Thoracic aorta (tissue), 2 donors: Measurements from ENCODE around the gene SNX1. TPM values are rescaled to one million over a fixed set of nuclear protein-coding genes. Genes with fewer than 3 reads are reported as not detected.

ENCODE experiments used
- ATAC-seq: fragments of 150-250 bp; one replicate; pipeline ENCODE4 v1.8.0; 2017; ENCODE audit warnings: low read depth; ENCODE audit not compliant: insufficient number of reproducible peaks, low FRiP score
- DNase-seq: peaks from one replicate; pipeline ENCODE4 v3.0.0-alpha.2; 2020; ENCODE audit warnings: low spot score
- H3K27ac ChIP-seq, 2 donors: fragments of 200-600 bp; sonication (generic); 1 replicate in 1 of 2; 2 replicates in 1 of 2; pipeline ENCODE4 v1.5.1; 2016; ENCODE audit warnings: mild to moderate bottlenecking in 2 of 2, moderate library complexity in 2 of 2
- H3K27me3 ChIP-seq: fragments of 200-600 bp; sonication (generic); replicated peaks from 2 replicates; pipeline ENCODE4 v1.6.0; 2016; ENCODE audit warnings: mild to moderate bottlenecking; ENCODE audit not compliant: insufficient read depth
- H3K36me3 ChIP-seq: fragments of 200-600 bp; sonication (generic); one replicate; pipeline ENCODE4 v1.5.1; 2016
- H3K4me1 ChIP-seq, 2 donors: fragments of 200-600 bp; sonication (generic); 1 replicate in 1 of 2; 2 replicates in 1 of 2; pipeline versions ENCODE4 v1.5.1 to v1.6.0; 2016; ENCODE audit warnings: low read depth in 2 of 2, mild to moderate bottlenecking in 1 of 2; ENCODE audit not compliant: control insufficient read depth in 1 of 2
- H3K4me3 ChIP-seq: fragments of 200-600 bp; sonication (generic); 2 replicates; pipeline ENCODE4 v1.5.1; 2016; ENCODE audit warnings: mild to moderate bottlenecking
- H3K9me3 ChIP-seq: fragments of 200-600 bp; sonication (generic); 2 replicates; pipeline ENCODE4 v1.5.1; 2016
- CTCF ChIP-seq: fragments of 200-600 bp; sonication (generic); IDR thresholded peaks from one replicate; pipeline ENCODE4 v1.5.1; 2019; ENCODE audit warnings: antibody characterized with exemption
- total RNA-seq, 2 donors: library from RNA; depleted of rRNA; stranded (reverse); fragments of >200 nt; gene quantifications; one replicate each; pipeline versions ENCODE4 v1.1.0 to v1.2.3, GENCODE V29; 2016

Gene SNX1
- total RNA-seq, 2 donors from 2014 or later: 47.2 to 104 TPM

GRCh38 chr15:64157599-64158125 lies 61.9 kb downstream of the SNX1 start:
- peaks cover 25 to 41% of the 10 kb centered on the region in 2 donors for H3K4me1 ChIP-seq
- no peaks in the 10 kb centered on the region for H3K27me3 ChIP-seq
- no peak overlapping the region for H3K4me3 ChIP-seq
- DNase-seq: no peak
- no peaks in the 10 kb centered on the region for H3K9me3 ChIP-seq
- H3K36me3 ChIP-seq: peaks cover 53% of the 10 kb centered on the region
- TF ChIP-seq CTCF: no peak
- ATAC-seq: no peak
- no peak overlapping the region for H3K27ac ChIP-seq

- peaks cover 20 to 35% of the 10 kb centered on the region in 2 donors for H3K4me1 ChIP-seq
Observed at GRCh38 chr15:64158363-64159134, 62.8 kb downstream of the SNX1 start.

GRCh38 chr15:64161688-64162477 lies 66.1 kb downstream of the SNX1 start:
- ATAC-seq (no peak), DNase-seq (no peak)
- Histone ChIP-seq H3K36me3 (peaks cover 38% of the 10 kb centered on the region), H3K4me3 (peak overlapping the region; percentile 94), H3K27me3 (no peaks in the 10 kb centered on the region), H3K27ac (peak overlapping the region; percentile 88), H3K4me1 (peaks cover 20 to 36% of the 10 kb centered on the region in 2 donors), H3K9me3 (no peaks in the 10 kb centered on the region)
- TF ChIP-seq CTCF: no peak

More at GRCh38 chr15:64158363-64159134, 62.8 kb downstream of the SNX1 start:
- no peaks in the 10 kb centered on the region for H3K9me3 ChIP-seq
- no peak for DNase-seq
- no peak for TF ChIP-seq CTCF
- no peak overlapping the region for H3K4me3 ChIP-seq
- no peak overlapping the region for H3K27ac ChIP-seq
- no peak for ATAC-seq
- no peaks in the 10 kb centered on the region for H3K27me3 ChIP-seq
- peaks cover 53% of the 10 kb centered on the region for H3K36me3 ChIP-seq

- TF ChIP-seq CTCF: no peak
- DNase-seq (no peak), ATAC-seq (peak; percentile 26)
- Histone ChIP-seq H3K27me3 (no peaks in the 10 kb centered on the region), H3K4me1 (peaks cover 20 to 36% of the 10 kb centered on the region in 2 donors), H3K27ac (peak overlapping the region; percentile 88), H3K9me3 (no peaks in the 10 kb centered on the region), H3K4me3 (peak overlapping the region; percentile 94), H3K36me3 (peaks cover 32% of the 10 kb centered on the region)
Observed at GRCh38 chr15:64162478-64162868, 66.7 kb downstream of the SNX1 start.
